Posterior vena cava (tissue), 2 donors: ENCODE results near the gene DYRK4. TPM values are rescaled to one million over a fixed set of nuclear protein-coding genes. Genes with fewer than 3 reads are reported as not detected.

Experiments
- DNase-seq: peaks from one replicate; pipeline ENCODE4 v3.0.0-alpha.2; 2020; ENCODE audit warnings: low spot score
- intact Hi-C, 2 donors: fragments of 100-400 bp; cut with DNase I; formaldehyde crosslinking; loops; one replicate each; pipeline versions ENCODE4 v1.14.1 to v1.14.2; 2022 to 2023
- total RNA-seq, 2 donors: library from RNA; stranded (reverse); fragmentation: NEBNext Ultra II Directional; extraction: Animal tissue kit (Norgen Biotek cat#: 25700); gene quantifications; one replicate each; pipeline ENCODE4 v1.2.1, GENCODE V29; 2021
- donor health status: DM: yes; HTN: yes; CAD: no.
- donor health status: DM: yes; HTN: yes; CAD: no.

Gene DYRK4
- total RNA-seq, 2 donors from 2014 or later = 26.9 to 37.5 TPM

DNA sequence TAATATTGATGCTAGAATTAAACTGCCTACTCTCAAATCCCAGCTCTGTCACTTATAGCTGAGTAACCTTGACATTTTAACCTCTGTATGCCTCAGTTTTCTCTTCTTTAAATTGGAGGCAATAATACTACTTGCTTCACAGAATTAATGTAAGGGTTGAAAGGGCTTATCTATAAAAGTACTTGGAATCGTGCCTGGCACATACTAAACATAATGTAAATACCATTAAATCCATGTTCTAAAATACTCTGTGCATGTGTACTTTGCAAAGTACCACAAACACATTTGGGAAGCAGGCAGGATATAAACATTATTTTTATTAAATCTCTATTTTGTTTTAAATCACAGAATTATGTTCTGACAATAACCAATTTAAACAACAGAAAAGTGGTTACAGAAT is 41.9 kb downstream of the DYRK4 start:
- intact Hi-C loops = no loop called here

DNA sequence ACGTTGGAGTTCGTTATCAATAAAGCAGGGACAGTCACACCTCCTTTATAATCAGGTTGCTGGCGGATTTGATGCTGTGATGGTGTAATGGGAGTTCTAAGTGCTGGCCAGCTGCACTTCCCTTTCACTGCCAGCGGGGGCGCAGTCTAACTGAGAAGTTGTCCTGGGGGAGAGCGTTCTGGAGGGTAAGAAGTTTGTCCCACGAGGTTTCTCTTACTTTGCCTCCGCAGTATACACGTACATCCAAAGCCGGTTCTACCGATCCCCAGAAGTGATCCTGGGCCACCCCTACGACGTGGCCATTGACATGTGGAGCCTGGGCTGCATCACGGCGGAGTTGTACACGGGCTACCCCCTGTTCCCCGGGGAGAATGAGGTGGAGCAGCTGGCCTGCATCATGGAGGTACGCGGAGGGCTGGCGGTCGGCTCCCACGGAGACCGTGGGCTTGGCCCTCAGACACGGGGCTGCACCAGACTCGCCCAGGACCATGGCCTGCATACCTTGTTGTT is 42.7 kb downstream of the DYRK4 start:
- peak; percentile 92 for DNase-seq
- intact Hi-C loops = no loop called here

More for the DNA sequence above, 41.9 kb downstream of the DYRK4 start:
- DNase-seq = no peak

- no peak for DNase-seq
- intact Hi-C loops = no loop called here
Observed at GRCh38 chr12:4607056-4607455, 45.0 kb downstream of the DYRK4 start.

- no peak for DNase-seq
- intact Hi-C loops = no loop called here
Observed at GRCh38 chr12:4609071-4609470, 47.1 kb downstream of the DYRK4 start.

GRCh38 chr12:4610481-4610880 is 48.5 kb downstream of the DYRK4 start:
- DNase-seq = no peak
- intact Hi-C loops = no loop called here

- intact Hi-C loops = no loop called here
- no peak for DNase-seq
Observed at GRCh38 chr12:4615667-4616066, 53.7 kb downstream of the DYRK4 start.

GRCh38 chr12:4621511-4621910 is 59.5 kb downstream of the DYRK4 start:
- intact Hi-C loops = no loop called here
- DNase-seq = no peak

GRCh38 chr12:4626543-4626942 is 64.5 kb downstream of the DYRK4 start:
- intact Hi-C loops = no loop called here
- no peak for DNase-seq

GRCh38 chr12:4628406-4628805 is 66.4 kb downstream of the DYRK4 start:
- intact Hi-C loops = no loop called here
- no peak for DNase-seq

DNA sequence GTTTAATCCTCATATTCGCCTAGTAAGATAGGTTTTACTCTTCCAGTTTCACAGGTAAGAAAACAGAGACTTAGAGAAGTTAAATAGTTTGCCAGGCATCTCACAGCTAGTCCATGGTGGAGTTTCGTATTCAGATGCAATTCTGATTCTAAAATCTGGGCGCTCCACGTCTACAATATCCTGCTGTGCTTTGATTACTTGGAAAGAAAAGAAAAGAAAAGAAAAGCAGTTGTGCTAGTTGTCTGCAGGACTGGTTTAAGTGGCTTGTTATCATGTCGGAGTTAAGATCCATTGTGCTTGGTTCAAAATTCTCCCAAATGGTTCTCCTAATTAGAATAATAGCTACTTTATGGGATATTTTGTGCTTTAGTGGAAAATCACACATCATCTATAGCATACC is 68.3 kb downstream of the DYRK4 start:
- intact Hi-C loops = no loop called here
- no peak for DNase-seq

DNA sequence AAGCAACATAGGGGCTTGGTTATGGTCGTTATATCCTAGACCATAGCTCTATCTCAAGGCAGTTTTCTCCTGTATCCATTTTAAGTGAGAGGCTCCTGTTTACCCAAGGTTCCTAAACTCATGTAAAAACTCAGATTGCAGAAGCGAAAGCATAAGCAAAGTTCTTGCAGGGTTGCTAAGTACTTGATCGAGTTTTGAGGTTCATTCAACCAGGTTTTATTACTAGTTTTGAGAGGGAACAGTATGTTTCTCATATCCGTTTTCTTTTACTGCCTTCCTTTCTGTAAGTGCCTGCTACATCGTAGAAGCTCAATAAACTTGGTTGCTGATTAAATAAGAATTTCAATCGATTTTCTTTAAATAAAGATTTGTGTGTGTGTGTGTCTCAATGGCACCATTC is 81.7 kb downstream of the DYRK4 start:
- intact Hi-C loops = no loop called here
- DNase-seq = no peak

DNA sequence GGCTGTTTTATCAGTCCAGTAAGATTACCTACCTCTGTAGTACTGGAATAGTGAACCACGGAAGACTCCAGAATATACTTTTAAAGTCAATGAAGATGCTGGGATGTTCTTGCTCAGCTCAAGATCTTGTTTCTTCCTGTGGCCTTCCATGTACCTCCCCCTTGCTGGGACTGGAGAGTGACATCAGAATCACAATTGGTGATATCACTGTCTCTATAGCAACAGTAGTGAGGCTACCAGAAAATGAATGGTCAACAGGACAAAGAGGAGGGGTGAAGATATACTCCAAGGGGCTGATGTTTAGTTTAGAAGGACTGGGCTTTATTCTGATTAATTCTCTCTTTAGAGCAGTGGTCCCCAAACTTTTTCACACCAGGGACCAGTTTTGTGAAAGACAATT is 83.0 kb downstream of the DYRK4 start:
- DNase-seq = no peak
- intact Hi-C loops = no loop called here

DNA sequence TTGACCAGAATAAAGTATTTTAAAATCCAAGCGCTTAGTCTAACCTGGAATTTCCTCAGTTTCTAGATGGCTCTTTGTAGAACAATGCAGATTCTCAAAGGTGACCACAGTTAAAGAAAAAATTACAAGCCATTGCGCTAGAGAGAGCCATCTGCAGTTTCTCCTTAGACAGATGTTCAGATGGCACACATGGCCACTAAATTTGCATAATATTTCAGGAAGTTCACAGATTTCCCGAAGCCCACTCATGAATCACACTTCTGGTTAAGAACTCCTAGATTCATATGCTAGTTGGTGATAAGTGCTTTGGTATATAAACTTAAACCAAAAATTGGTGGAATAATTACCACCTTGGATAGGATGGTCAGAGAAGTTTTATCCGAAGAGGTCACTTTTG is 86.1 kb downstream of the DYRK4 start:
- intact Hi-C loops = no loop called here
- DNase-seq = no peak

GRCh38 chr12:4648501-4649357 is 86.7 kb downstream of the DYRK4 start, which contains the start of the genes AKAP3 and NDUFA9:
TSS of gene AKAP3 (minus strand) at chr12:4649051. CDS start at chr12:4638196, 10,855 bp downstream.
TSS of gene NDUFA9 (plus strand) at chr12:4649114. CDS start at chr12:4649127, 13 bp downstream.
- peak; percentile 92 for DNase-seq
- intact Hi-C loops = no loop called here

GRCh38 chr12:4649358-4649661 is 87.3 kb downstream of the DYRK4 start:
- intact Hi-C loops = no loop called here
- no peak for DNase-seq

DNA sequence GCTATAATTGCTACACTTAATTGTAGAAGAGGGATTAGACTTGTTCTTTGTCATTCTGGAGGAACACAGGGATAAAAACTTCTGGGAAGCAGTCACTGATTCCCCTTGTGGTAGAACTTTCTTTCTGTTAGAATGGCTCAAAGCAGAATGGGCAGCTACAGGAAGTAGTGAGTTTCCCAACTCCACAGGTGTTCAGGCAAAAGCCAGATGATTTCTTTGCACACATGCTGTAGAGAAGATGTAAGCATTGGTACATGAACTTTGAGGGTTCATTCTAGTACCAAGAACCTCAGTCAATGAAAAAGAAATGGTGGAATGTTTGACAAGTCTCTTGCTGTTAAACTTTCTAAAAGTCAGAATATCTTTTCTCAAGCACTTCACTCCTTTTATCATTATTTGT is 91.2 kb downstream of the DYRK4 start:
- intact Hi-C loops = no loop called here

DNA sequence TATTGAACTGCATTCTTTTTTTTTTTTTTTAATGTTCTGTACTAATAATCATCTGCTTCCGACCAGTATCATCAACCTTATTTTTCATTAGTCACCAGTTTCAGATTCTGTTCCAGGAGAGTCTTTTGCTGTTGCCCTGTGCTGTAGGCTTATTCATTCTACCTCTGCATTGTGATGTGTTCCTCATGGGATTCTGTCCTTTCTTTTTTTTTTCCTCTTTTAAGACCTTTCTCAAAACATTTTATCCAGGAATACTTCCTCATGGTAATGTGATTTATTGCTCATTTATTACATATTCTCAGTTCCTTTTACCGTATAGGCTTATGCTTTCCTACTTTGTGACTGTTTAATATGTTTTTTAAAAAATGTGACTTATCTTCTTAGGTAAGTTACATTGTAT is 91.7 kb downstream of the DYRK4 start:
- intact Hi-C loops = no loop called here
- DNase-seq = no peak

More for the DNA sequence above, 91.2 kb downstream of the DYRK4 start:
- no peak for DNase-seq
